ENCODE data around the gene ORM1. TPM values are rescaled to one million over a fixed set of nuclear protein-coding genes. Genes with fewer than 3 reads are reported as not detected.

The ORM1 gene
- polyA plus RNA-seq, 10 donors = 0.22 to 1.0 (median 0.69) TPM; not detected in 1

DNA sequence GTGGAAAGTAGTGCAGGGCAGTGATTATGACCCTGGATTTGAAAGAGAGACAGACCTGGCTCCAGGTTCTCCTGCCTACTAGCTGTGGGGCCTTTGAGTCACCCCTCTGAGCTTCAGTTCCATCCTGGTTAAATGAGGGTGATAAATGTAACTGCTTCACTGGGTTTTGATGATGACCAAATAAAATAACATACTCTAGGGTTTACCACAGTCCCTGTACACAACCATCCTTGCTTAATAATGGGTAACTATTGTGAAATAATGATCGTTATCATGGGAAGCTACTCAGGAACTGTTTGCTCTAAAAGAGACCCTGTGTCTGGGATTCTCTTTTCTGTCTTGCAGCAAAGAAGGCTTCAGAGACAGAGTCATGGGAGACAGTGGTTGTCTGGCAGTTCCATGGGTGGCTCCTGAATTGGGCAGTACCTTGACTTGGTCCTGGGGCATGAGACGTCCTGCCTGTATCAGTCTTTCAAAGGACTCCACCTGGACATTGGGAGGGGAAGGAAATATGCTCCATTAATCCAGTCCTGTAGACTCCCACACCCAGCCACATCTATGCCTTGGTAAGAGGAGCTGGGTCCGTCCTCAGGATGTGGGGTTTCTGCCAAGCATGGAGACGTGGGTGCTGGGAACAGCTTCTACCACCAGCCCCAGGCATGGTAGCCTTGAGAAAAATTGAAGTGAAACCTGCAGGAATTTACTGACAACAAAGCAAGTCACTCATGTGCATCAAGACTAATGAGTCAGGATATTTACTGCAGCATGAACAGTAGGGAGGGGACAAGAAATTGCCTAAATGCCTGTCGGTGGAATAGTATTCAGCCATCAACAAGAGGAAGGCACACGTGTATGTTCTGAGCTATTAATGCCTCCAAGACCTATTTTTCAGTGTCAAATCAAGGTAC, 41.5 kb downstream of the ORM1 start:
- peak in 1 of 3 donors; percentile 74 for DNase-seq

DNA sequence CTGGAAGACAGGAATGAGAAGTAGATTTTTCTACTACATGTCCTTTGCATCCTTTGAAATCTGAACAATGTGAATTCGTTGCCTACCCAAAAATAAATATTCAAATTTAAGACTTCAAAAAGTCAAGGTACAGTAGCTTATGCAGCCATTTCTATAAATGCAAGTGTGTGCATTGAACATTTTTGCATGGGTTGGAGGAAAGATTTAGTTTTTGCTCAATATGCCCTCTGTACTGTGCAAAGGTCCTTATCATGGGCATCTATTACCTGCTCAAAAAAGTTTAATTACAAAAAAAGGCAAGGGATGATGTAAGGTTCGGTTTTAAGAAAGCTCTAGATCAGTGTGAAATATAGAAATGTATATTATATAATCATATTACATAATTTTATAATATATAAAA, 42.3 kb downstream of the ORM1 start:
- DNase-seq = no peak

DNA sequence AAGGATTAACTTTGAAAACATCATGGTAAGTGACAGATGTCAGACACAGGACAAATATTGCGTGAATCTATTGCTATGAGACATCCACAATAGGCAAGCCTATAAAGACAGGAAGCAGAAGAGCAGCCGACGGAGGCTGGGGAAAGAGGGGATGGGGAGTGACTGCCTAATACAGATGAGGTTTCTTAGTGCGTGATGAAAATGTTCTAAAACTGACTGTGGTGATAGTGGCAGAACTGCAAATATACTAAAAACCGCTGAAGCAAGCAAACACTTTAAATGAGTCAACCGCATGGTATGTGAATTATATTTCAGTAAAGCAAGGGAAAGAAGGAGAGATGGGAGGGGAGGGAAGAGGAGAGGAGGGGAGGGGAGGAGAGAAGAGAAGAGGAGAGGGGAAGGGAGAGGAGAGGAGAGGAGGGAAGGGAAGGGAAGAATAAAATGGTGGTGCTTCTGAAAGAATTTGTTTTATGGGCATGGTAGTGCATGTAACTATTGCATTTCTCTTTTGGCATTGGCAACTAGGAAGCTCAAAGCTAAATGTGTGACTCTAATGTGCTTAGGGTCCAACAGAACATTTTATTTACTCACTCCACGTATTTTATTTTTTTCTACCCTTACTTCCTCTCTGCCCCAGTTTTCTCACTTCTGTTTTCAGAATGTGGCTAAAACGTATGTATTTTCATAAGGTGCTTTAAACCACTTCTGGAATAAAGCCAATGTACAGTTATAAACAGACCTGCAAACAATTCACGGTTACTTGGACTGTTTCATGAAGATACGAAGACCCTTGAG, 43.6 kb downstream of the ORM1 start:
- DNase-seq = peak in 1 of 3 donors; percentile 87

DNA sequence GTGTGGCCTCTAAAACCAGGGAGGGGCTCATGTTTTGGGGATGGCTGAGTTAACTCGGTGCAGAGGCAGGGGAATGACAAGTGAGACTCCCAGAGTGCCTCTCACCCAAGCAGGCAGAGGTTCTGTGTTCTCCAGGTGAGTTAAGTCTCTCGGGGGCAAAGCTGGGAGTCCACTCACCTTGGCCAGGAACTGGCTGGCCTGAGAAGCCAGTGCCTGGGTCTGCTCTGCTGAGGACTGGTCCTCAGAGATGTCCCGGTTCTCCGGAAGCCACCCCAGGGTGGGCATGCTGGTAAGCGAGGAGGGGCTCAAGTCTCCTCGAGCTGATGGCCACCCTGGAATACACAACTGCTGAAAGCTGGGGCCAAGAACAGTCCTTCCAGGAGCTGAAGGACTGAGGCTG, 44.5 kb downstream of the ORM1 start:
- no peak for DNase-seq

DNA sequence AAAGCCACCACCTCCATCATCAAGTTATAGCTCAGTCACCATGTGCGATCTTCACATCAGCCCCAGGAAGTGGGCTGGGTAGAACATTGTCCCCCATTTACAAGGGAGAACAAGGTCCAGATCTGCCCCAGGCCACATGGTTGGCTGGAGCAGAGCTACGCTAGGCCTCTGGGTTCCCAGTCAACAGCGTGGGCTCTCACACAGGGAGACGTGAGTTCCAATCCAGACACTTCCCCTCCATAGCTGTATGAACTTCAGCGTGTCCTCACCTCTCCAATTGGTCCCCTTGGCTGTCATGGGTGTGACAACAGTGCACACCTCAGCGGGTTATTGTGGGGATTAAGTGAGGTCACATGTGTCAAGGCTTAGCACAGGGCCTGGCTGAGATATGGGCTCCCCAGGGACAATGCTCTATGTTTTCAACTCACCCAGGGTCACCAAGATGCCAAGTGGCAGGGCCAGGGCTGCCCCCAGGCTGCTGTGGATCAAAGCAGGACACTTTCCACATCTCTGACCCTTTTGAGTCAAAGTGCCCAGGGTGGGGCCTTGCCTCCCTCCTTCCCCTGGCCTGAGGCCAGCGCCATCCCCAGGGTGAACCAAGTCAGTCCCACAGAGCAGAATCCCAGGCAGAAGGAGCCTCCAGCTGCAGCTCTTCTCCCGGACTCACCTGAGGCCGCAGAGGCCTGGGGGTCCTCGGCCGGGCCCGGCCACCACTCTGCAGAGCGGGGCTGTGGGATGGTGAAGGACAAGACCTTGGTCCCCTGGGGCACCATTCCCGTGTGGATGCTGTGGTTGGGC, 45.1 kb downstream of the ORM1 start:
- no peak for DNase-seq

DNA sequence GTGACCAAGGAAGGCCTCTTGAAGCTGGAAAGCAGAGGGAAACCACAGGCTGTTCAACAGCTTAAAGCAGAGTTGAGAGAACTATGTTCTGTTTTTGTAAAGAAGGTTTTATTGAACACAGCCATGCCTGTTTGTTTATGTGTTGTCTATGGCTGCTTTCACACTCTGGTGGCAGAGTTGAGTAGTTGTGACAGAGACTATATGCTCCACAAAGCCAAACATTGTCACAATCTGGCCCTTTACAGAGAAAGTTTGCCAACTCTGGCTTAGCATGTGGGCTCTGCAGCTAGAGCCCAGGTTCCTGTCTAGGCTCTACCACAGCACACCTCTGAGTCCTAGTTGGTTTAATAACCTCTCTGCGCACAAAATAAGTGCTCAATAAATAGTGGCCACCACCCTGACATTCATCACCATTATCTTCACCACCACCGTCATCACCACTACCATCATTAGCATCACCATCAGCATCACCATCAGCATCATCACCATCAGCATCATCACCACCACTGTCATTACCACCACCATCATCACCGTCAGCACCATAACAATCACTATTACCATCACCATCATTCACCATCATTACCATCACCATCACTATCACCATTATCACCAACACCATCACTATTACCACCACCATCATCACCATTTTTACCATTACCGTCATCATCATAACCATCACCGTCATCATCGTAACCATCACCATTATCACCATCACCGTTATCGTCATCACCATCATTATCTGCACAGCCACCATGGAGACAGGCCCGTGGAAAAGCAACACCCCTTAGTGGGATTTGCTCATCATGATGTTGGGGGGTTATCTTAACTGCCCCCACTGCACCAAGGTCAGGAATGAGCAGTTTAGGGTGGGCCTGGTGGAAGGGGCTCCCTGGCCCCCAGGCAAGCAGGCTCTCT, 46.6 kb downstream of the ORM1 start:
- DNase-seq = no peak

DNA sequence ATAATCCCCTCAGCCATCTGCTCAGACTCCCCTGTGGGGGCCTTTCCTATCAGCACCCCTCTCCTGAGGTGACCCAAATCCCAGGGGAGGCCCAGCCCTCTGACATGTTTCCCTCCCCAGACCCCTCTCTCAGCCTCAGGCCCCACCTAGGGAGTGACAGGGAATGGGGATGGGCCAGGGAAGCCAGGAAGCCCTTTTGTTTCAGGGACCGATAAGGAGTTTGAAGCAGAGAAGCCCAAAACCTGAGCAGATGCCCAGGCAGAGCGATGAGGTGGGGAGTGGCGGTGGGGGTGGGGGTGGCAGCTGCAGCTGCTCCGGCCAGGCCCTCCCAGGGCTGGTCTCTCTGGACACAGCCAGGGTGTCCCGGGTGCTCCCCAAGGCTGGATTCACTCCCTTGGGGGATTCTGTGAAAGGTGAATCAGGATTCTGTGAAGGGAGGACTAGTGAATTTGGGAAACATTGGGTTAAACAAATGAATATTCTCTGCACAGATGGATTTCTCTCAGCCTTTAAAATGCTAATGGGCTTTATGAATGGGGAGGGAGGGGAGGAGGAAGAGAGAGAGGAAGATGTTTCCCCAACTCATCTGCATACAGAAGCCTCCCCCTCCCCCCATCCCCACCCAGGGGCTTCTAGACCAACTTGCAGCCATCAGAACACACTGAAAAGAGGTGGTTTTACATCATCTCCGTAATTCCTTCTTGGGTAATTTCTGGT, 47.5 kb downstream of the ORM1 start:
- DNase-seq = no peak

DNA sequence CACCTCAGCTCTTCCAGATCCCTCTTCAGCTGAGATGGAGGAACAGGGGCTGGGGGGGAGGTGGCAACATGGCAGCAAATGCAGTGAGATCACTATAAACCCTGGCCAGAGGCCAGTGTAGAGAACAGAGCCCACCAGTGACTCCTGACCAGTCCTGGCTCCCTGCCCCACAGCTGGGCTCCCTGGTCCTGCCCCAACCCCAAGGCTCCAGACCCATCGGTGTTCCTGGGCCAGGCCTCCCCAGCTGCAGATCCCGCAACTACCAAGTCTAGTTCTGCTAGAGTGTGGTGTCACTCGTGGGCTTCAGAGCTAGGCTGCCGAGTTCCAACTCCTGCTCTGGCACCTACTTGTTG, 48.0 kb downstream of the ORM1 start:
- no peak for DNase-seq

DNA sequence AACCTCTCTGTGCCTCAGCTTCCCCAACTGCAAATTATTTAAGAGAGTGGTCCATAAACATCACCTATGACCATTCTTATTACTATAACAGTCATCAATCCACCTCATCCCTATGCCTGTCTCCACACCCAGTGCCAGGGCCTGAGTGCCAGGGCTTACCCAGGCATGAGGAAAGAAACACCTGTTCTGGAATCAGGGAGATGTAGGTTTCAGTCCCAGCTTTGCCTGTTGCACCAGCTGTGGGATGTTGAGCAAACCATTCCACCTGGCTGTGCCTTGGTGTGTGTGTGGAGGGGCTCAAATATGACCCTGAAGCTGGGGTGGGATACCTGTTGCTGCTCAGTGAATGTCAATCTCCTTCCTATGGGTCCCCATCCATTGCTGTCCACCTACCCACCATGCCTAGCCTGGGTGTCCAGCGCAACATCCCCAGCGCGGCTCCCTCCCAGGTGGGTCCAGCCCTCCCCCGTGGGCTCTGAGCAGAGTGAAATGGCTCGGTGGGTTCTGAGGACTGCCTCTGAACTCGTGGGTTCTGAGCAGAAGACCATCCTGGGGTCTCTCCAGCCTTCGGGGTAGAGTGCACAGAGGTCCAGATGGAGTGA, 48.5 kb downstream of the ORM1 start:
- DNase-seq = no peak

DNA sequence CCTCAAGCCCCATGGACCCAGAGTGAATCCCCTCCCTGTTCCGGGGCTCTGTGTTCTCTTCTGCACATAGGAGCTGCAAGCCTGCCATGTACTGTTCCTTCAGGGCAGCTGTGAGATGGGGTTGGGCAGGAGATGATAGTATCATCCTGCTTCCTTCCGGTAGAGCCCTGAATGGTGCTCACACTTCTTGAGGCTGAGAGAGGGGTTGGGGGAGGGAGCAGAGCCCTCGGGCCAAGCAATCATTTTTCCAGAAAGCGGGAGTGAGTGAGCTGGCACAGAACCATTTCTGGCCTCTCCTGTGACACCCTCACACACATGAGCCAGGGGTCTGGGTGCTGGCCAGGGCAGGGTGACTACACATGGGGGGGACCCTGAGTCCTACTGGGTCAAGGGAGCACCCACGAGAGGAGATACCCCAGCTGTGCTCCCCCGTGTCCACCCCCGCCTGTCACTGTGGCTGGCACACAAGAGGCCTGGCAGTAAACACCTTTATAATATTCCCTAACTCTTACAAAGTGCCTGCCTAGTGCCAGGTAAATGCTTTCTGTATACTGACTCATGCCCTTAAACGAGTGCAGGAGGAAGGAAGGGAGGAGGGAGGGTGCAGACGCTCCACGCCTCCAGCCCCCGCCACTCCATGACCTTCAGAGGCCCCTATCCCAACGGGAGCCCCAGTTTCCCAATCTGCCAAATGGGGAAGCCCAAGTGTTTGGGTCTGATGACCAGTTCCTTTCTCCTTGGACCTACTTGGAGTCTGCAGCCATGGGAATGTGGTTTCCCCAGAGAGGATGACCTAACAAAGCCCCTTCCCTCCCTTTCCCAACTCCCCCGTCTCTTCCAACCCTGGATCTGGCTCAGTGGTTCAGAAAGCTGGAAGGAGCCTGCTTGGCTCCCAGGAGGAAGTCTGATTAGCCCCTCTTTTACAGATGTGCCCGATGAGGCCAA, 49.3 kb downstream of the ORM1 start:
- peak in 1 of 3 donors; percentile 54 for DNase-seq

DNA sequence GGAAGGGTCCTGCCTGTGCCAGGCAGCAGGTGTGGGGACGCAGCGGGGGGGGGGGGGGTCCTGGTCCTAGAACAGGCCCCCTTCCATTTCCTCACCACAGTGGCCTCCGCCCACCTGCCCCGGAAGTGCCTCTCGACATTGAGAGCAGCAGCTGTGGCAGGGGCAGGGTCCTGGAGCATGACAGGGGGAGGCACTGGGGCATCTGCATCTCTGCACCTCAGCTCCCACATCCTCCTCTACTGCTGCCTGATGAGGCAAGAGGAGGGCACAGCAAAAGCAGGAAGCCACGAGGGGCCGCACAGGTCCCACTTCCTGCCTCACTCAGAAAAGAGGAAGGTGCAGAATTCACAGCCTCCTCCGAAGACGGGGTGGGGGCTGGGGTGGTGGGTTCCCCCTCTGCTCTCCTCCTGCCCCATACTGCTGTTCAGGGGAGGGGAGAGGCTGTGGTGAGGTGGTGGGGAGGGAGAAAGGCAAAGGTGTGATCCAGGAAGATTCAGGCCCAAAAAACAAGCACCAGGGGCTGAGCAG, 50.1 kb downstream of the ORM1 start:
- peak in 1 of 3 donors; percentile 58 for DNase-seq

DNA sequence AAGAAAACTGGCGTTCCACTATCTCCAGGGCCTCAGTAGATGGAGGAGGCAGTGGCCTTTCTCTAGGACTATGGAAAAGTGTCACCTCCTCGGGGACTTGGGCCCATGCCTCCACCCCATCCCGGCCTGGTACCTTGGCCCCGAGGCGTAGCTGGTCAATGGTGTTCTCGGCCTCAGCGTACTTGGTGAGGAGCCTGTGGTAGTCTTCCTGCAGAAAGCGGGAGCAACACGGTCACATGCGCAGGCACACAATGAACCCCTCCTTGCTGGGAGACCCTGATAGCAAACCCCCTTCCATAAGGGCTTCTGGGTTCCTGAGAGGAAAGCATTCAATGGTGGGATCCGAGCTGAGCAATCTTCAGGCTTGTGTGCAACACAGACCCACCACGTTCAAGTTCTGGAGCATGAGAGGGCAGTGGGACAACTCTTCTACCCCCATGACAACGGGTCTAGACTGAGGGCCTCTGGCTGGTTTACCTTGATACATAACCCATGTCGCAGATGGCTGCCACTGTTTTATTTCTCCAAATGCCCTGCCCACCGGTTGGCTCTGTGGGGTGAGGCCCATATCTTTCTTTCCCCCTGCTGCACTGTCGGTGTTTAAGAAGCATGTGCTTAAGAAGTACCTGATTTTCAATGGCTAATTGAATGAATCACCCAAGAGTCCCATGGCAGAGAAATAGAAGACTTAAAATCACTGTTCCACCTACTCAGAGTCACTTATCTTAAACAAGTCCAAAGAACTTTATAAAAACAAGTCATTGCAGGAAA, 51.2 kb downstream of the ORM1 start:
- DNase-seq = no peak

DNA sequence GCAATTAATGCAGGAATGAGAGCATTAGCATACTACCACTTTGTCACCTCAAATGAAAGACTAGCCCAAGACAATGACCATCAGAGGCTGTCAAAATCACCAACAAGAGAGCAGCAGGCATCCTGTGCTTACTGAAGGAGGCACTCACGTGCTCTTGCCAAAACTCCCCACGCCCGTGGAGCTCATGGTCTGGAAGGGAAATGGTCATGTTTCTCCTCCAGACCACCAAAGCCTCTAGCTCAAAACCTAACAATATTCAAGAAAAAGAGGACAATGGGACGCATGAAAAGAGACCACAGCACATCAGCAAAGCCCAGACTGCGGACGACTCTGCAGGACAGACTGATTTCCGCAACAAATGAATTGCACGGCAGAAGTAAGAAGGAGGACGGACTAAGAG, 52.0 kb downstream of the ORM1 start:
- no peak for DNase-seq

DNA sequence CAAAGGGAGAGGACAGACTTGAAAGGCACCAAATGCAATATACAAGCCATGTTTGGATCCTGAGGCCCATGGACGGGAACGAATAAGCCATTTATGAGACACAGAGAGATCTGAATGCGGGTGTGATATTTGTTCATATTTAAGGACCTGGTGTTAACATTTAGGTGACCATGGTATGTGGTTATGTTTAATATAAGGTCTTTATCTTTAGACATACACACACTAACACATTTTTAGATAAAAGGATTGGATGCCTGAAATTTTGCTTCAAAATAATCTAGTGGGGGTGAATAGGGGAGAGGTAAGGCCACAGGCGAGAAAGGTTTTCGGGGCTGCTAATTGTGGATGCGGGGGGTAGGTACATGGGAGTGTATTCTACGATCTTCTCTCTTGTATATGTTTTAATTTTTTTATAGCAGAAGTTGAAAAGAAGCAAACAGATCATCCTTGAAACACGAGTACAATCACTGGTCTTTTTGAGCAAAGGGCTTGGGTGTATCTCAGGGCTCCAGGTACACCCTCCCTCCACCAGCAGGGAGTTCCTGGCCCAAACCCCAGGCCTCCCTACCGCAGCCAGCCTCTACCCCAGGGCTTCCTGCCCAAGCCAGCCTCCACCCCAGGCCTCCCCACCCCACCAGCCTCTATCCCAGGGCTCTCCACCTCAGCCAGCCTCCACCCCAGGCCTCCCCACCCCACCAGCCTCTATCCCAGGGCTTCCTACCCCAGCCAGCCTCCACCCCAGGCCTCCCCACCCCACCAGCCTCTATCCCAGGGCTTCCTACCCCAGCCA, 52.7 kb downstream of the ORM1 start:
- no peak for DNase-seq

Measured in muscle of back (tissue), 11 donors.